Measurements from ENCODE around the gene OPTC.

- no peak for TF ChIP-seq CSRNP3 (CRISPR knock-in tag; IDR thresholded peaks at IDR 0.05)
- TF ChIP-seq OSR1 (CRISPR knock-in tag; IDR thresholded peaks at IDR 0.05): no peak
- no peak for TF ChIP-seq ARNTL (CRISPR knock-in tag; IDR thresholded peaks at IDR 0.05; ENCODE audit: borderline replicate concordance, low read depth)
- TF ChIP-seq ESRRG (CRISPR knock-in tag; IDR thresholded peaks at IDR 0.05): no peak
- no peak for TF ChIP-seq RARB (CRISPR knock-in tag; IDR thresholded peaks at IDR 0.05)
- no peak for TF ChIP-seq ZFP3 (CRISPR knock-in tag; IDR thresholded peaks at IDR 0.05)
- no peak for TF ChIP-seq ZFP30 (CRISPR knock-in tag; IDR thresholded peaks at IDR 0.05)
These were observed 34.2 kb upstream of the OPTC start for GRCh38 chr1:203459671-203460201.

Measured in SK-N-SH treated with all-trans-retinoic acid at 6 μM for 48 hours (cell line).